Small intestine (tissue), 7 donors: ENCODE results near the gene HID1. TPM values are rescaled to one million over a fixed set of nuclear protein-coding genes. Genes with fewer than 3 reads are reported as not detected.

Experiments
- DNase-seq, 2 donors: peaks; one replicate each; pipeline versions ENCODE4 v3.0.0 to v3.0.0-alpha.2; 2013
- FAIRE-seq: peaks from 2 replicates; lab custom pipeline; 2012; peaks lifted over from hg19 to GRCh38; lab: Jason Lieb, UNC
- H3K27ac ChIP-seq, 3 donors: one replicate each; pipeline ENCODE4 v1.5.1; 2013; ENCODE audit warnings: low read length in 2 of 3, mild to moderate bottlenecking in 2 of 3, control low read depth in 1 of 3, inconsistent platforms in 1 of 3, low read depth in 1 of 3, moderate library complexity in 1 of 3
- H3K27me3 ChIP-seq, 3 donors: one replicate each; pipeline ENCODE4 v1.6.1; 2013; ENCODE audit warnings: low read length in 3 of 3, inconsistent platforms in 1 of 3; ENCODE audit not compliant: control insufficient read depth in 3 of 3, insufficient read depth in 3 of 3
- H3K36me3 ChIP-seq, 3 donors: one replicate each; pipeline ENCODE4 v1.6.1; 2013; ENCODE audit warnings: low read length in 3 of 3, inconsistent platforms in 1 of 3, low read depth in 1 of 3, mild to moderate bottlenecking in 1 of 3, moderate library complexity in 1 of 3; ENCODE audit not compliant: control insufficient read depth in 3 of 3, insufficient read depth in 2 of 3
- H3K4me1 ChIP-seq, 3 donors: one replicate each; pipeline ENCODE4 v1.6.1; 2013; ENCODE audit warnings: low read length in 2 of 3, inconsistent platforms in 1 of 3, low read depth in 1 of 3, mild to moderate bottlenecking in 1 of 3, moderate library complexity in 1 of 3; ENCODE audit not compliant: control insufficient read depth in 3 of 3, insufficient read depth in 2 of 3
- H3K4me3 ChIP-seq, 3 donors: one replicate each; pipeline ENCODE4 v1.5.1; 2013; ENCODE audit warnings: low read length in 3 of 3, control low read depth in 1 of 3, inconsistent platforms in 1 of 3, low read depth in 1 of 3, mild to moderate bottlenecking in 1 of 3, moderate library complexity in 1 of 3
- H3K9me3 ChIP-seq, 2 donors: one replicate each; pipeline ENCODE4 v1.6.1; 2013; ENCODE audit warnings: low read depth in 1 of 2, low read length in 1 of 2; ENCODE audit not compliant: control insufficient read depth in 2 of 2, insufficient read depth in 1 of 2
- WGBS, 3 donors: extraction: QIAGEN DNeasy Blood & Tissue Kit; methylation state at CpG; one replicate each; pipeline ENCODE4 v1.1.7; 2013; 5-methylcytosine and 5-hydroxymethylcytosine counted together
- polyA plus RNA-seq, 4 donors: library from polyadenylated mRNA; stranded (reverse) in 3 of 4; unstranded in 1 of 4; fragments of 200-250 nt in 3 of 4; fragments of 120-200 nt in 1 of 4; gene quantifications; one replicate each; pipeline versions ENCODE4 v1.2.1 to v1.2.3, GENCODE V29; 2013
- donor health status: healthy with polysubstance abuse.
- donor health status: control.
- donor health status: control.
- donor health status: Bipolar disorder and iron deficiency.
- donor health status: healthy.

HID1 gene
- polyA plus RNA-seq, 4 donors: 37.0 to 60.4 (median 40.6) TPM

DNA sequence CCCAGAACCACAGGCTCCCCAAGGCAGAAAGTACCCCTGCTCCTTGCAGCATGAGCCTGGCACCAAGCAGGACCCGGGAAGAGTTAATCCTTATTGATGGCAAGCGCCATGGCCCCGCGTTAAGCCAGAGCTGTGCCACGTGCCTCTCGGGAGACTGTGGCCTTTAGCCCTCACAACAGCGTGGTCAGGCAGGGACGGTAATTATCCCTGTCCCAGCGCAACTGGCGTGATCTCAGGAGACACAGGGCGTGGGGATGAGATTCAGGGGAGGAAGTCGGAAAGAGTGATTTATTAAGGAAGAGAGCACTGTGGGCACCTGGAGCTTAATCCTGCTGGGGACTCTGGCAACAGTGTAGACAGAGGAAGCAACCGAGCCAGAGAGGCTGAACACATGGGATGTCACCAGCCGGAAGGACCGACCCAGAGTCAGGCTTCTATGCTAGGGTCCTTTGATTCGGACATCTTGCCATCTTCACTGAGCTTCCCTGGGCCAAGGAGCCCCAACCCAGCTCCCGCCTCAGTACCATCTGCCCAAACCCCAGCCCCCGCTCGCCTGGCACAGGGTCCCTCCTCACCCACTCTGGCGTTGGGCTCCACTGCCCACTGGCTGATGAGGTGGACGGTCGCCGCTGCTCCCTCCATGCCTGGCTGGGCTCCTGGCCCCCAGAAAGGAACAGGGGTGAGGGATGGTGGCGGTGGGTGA is 20.0 kb downstream of the HID1 start:
- Histone ChIP-seq H3K4me3 (no peak overlapping the region), H3K27ac (peak overlapping the region; percentile 66 to 90 (median 89)), H3K9me3 (peaks cover 0 to 7% of the 10 kb centered on the region in 2 donors), H3K4me1 (peaks cover 0 to 36% (median 12%) of the 10 kb centered on the region in 3 donors), H3K27me3 (peaks cover 0 to 4% (median 0%) of the 10 kb centered on the region in 3 donors), H3K36me3 (peaks cover 0 to 79% (median 2%) of the 10 kb centered on the region in 3 donors)
- 52 to 66% (median 61%) methylated on average over 24 of the region's 24 CpGs for WGBS, 3 donors
- FAIRE-seq: no peak
- peak; percentile 58 to 84 for DNase-seq

DNA sequence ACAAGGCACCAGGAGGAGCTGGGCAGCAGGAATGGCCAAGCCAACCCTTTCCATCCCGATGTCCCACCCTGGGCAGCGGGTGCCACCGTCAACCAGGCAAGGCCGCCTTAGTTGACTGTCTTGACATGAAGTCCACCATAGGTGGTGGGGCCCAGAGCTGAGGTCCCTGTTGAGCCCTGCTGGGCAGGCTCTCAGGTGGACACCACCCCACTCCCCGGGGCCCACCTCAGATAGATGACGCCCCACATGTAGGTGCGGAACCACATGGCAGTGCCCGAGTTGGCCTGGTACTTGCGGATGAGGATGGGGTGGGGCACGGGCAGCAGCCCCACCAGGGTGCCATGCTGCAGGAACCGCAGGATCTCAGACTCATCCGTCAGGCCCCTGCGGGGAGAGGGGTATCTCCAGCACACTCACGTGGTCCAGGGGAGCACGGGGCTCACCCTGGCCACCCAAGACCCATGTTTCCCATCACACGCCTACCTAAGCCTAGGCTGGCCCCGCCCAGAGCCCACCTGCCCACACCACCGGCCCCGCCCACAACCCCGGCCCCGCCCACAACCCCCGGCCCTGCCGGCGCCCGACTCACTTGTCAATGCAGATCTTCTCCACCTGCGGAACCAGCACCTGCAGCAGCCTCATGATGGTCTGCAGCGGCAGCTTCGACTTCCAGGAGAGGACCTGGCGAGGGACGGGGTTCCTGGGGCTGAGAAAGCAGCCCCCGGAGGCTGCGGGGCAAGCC is 20.7 kb downstream of the HID1 start:
- 74 to 88% (median 78%) methylated on average over 26 to 32 of the region's 32 CpGs for WGBS, 3 donors
- no peak for FAIRE-seq

DNA sequence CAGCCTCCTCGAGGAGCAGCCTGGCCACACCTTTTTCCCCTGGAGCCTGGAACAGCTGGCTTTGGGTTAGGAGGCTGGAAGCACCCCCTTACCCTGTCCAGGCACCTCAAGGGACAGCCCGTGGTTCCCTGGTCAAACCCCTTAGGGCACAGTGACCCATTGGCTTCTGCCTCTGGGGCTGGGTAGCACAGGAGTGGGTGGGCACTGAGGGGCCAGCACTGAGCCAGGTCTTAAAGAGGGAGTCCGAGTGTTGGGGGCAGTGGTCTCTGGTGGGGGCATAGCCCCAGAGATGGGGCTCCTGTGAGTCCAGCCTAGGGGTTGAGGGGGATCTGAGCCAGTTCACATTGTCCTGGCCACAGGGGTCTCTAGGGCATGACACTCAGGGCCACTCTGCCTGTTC is 21.5 kb downstream of the HID1 start:
- H3K4me1 ChIP-seq: peaks cover 0 to 36% (median 12%) of the 10 kb centered on the region in 3 donors
- no peak for DNase-seq
- peaks cover 0 to 4% (median 0%) of the 10 kb centered on the region in 3 donors for H3K27me3 ChIP-seq
- no peaks in the 10 kb centered on the region for H3K9me3 ChIP-seq
- H3K4me3 ChIP-seq: no peak overlapping the region
- 47 to 68% (median 51%) methylated on average over 3 of the region's 3 CpGs for WGBS, 3 donors
- peaks cover 0 to 84% (median 2%) of the 10 kb centered on the region in 3 donors for H3K36me3 ChIP-seq
- H3K27ac ChIP-seq: peak overlapping the region in 2 of 3 donors; percentile 69 to 90
- FAIRE-seq: no peak

More for the DNA sequence above, 20.7 kb downstream of the HID1 start:
- peaks cover 0 to 36% (median 12%) of the 10 kb centered on the region in 3 donors for H3K4me1 ChIP-seq
- peaks cover 0 to 7% of the 10 kb centered on the region in 2 donors for H3K9me3 ChIP-seq
- DNase-seq: no peak
- H3K27me3 ChIP-seq: peaks cover 0 to 4% (median 0%) of the 10 kb centered on the region in 3 donors
- H3K27ac ChIP-seq: peak overlapping the region in 2 of 3 donors; percentile 89 to 90
- H3K4me3 ChIP-seq: no peak overlapping the region
- H3K36me3 ChIP-seq: peaks cover 0 to 85% (median 2%) of the 10 kb centered on the region in 3 donors

DNA sequence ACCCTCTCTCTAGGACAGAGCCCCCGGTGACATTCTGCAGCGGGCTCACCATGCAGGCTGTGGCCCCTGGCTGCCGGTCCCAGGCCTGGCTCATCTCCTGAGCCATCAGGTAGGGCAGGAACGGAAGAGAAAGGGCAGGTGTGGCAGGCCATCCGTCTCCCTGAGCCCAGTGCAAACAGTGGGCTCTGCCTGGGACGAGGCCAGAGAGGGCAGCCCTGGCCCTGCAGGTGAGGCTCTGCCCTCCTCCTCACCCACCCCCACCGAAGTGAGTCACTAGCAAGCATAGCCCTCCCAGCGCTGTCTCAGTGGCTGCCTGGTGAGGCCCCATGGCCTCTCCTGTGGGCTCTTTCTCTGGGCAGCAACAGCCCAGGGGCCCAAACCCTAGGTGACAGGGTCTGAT is 22.4 kb downstream of the HID1 start:
- Histone ChIP-seq H3K9me3 (no peaks in the 10 kb centered on the region), H3K27me3 (peaks cover 0 to 4% (median 0%) of the 10 kb centered on the region in 3 donors), H3K4me3 (no peak overlapping the region), H3K27ac (peak overlapping the region in 2 of 3 donors; percentile 50 to 69), H3K4me1 (peaks cover 0 to 36% (median 12%) of the 10 kb centered on the region in 3 donors), H3K36me3 (peaks cover 0 to 76% (median 2%) of the 10 kb centered on the region in 3 donors)
- FAIRE-seq (no peak), DNase-seq (peak in 1 of 2 donors; percentile 53)
- 14 to 59% (median 24%) methylated on average over 6 to 8 of the region's 8 CpGs for WGBS, 3 donors

DNA sequence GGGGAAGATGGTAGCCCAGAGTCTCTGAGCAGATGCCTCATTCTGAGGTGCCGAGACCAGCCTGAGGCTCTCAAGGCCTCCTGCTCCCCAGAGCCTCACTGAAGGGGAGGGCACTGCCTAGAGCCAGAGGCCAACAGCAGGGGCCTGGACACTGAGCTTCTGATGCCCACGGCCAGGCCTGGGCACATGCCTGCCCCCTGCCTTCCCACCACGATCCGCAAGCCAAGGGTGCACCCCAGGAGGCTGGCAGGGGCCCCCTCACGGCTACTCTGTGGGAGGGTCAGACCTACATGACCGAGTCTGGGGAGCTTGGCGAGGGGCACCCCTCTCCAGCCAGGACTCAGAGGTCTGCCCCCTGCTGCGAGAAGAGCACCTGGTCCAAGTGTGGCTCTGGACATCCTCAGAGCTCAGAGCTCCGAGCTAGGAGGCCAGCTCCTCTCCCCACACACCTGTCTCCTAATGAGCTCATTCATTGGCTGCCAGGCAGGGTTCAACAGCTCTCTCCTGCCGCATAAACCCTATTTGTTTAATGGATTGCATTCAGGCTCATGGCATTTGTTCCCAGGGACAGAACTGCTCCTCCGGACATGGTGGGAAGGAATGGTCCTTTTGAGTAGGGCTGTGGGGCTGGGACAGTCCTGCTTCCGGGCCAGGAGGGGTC is 23.0 kb downstream of the HID1 start:
- FAIRE-seq: no peak

DNA sequence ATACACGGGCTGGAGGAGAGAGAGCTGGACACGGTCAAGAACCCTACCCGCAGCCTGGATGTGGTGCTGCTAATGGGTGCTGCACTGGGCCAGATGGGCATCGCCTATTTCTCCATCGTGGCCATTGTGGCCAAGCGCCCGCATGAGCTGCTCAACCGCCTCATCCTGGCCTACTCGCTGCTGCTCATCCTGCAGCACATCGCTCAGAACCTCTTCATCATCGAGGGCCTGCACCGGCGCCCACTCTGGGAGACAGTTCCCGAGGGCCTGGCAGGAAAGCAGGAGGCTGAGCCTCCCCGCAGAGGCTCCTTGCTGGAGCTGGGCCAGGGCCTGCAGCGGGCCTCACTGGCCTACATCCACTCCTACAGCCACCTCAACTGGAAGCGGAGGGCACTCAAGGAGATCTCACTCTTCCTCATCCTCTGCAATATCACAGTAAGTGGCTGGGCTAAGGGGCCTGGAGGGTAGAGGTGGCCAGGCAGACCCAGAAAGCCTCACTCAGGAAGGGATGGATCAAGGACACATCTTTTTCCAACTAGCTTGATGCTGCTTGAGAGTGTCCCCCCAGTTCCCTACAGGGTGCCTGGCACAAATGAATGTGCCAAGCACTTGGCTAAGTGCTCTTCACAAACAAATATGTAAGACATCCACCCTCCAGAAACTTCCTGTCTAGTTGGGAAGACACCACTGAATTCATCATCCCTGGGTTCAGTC is 25.4 kb downstream of the HID1 start:
- no peak for FAIRE-seq
- 89 to 93% (median 91%) methylated on average over 17 of the region's 17 CpGs for WGBS, 3 donors
- no peak for DNase-seq

More for the DNA sequence above, 23.0 kb downstream of the HID1 start:
- WGBS, 3 donors: 30 to 48% (median 34%) methylated on average over 12 of the region's 12 CpGs
- peaks cover 0 to 4% (median 0%) of the 10 kb centered on the region in 3 donors for H3K27me3 ChIP-seq
- H3K4me1 ChIP-seq: peaks cover 0 to 36% (median 12%) of the 10 kb centered on the region in 3 donors
- peak overlapping the region in 1 of 3 donors; percentile 69 for H3K27ac ChIP-seq
- H3K9me3 ChIP-seq: no peaks in the 10 kb centered on the region
- no peak for DNase-seq
- no peak overlapping the region for H3K4me3 ChIP-seq
- peaks cover 0 to 70% (median 2%) of the 10 kb centered on the region in 3 donors for H3K36me3 ChIP-seq

DNA sequence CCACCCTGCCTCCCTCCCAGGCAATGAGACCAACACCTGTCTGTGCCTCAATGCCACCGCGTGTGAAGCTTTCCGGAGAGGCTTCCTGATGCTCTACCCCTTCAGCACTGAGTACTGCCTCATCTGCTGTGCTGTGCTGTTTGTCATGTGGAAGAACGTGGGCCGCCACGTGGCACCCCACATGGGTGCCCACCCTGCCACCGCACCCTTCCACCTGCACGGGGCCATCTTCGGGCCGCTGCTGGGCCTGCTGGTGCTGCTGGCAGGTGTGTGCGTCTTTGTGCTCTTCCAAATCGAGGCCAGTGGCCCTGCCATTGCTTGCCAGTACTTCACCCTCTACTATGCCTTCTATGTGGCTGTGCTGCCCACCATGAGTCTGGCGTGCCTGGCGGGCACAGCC is 25.9 kb downstream of the HID1 start:
- Histone ChIP-seq H3K9me3 (no peaks in the 10 kb centered on the region), H3K4me1 (peaks cover 0 to 17% (median 6%) of the 10 kb centered on the region in 3 donors), H3K4me3 (no peak overlapping the region), H3K36me3 (peaks cover 0 to 61% (median 4%) of the 10 kb centered on the region in 3 donors), H3K27me3 (peaks cover 0 to 17% (median 5%) of the 10 kb centered on the region in 3 donors), H3K27ac (no peak overlapping the region)
- 83 to 91% (median 88%) methylated on average over 14 of the region's 14 CpGs for WGBS, 3 donors
- no peak for DNase-seq
- FAIRE-seq: no peak

More for the DNA sequence above, 25.4 kb downstream of the HID1 start:
- H3K4me3 ChIP-seq: no peak overlapping the region
- H3K27ac ChIP-seq: no peak overlapping the region
- peaks cover 0 to 17% (median 2%) of the 10 kb centered on the region in 3 donors for H3K27me3 ChIP-seq
- H3K36me3 ChIP-seq: peaks cover 0 to 61% (median 2%) of the 10 kb centered on the region in 3 donors
- peaks cover 0 to 19% (median 11%) of the 10 kb centered on the region in 3 donors for H3K4me1 ChIP-seq
- no peaks in the 10 kb centered on the region for H3K9me3 ChIP-seq
